Nephron (organoid): ENCODE measurements around the gene GLRX.
"Not testable (repeated sequence)": the region's sequence is repeated elsewhere in the genome, so short reads cannot be mapped to it uniquely, and the experiment has no call there.

ENCODE experiments used
- H3K27ac Mint-ChIP-seq, 3 experiments: 2 replicates each; pipeline ENCODE4 v1.8.0; 2020; ENCODE audit warnings: mixed read lengths in 3 of 3, mild to moderate bottlenecking in 2 of 3, moderate library complexity in 1 of 3
- H3K27me3 Mint-ChIP-seq: 2 replicates; pipeline ENCODE4 v1.8.0; 2021; ENCODE audit warnings: low read depth, mild to moderate bottlenecking, moderate library complexity, mixed read lengths
- H3K36me3 Mint-ChIP-seq: 2 replicates; pipeline ENCODE4 v1.8.0; 2020; ENCODE audit warnings: low read depth, mixed read lengths
- H3K4me1 Mint-ChIP-seq: 2 replicates; pipeline ENCODE4 v1.8.0; 2020; ENCODE audit warnings: mixed read lengths
- H3K4me3 Mint-ChIP-seq, 3 experiments: 2 replicates each; pipeline ENCODE4 v1.8.0; 2020; ENCODE audit warnings: mild to moderate bottlenecking in 3 of 3, mixed read lengths in 3 of 3, moderate library complexity in 2 of 3
- H3K9me3 Mint-ChIP-seq: 2 replicates; pipeline ENCODE4 v1.8.0; 2020; ENCODE audit warnings: mixed read lengths
- TF ChIP-seq, protein P1 (sequence below), 3 experiments: fragments of 200-600 bp; sonication (generic); IDR thresholded peaks; one replicate each; pipeline ENCODE4 v1.5.0; 2021; ENCODE audit warnings: antibody characterized with exemption in 3 of 3; ENCODE audit not compliant: unreplicated experiment in 3 of 3

Gene GLRX

GRCh38 chr5:95816776-95817175, 5.8 kb downstream of the GLRX start:
- no peak overlapping the region for H3K27ac Mint-ChIP-seq
- TF ChIP-seq, protein P1, sequence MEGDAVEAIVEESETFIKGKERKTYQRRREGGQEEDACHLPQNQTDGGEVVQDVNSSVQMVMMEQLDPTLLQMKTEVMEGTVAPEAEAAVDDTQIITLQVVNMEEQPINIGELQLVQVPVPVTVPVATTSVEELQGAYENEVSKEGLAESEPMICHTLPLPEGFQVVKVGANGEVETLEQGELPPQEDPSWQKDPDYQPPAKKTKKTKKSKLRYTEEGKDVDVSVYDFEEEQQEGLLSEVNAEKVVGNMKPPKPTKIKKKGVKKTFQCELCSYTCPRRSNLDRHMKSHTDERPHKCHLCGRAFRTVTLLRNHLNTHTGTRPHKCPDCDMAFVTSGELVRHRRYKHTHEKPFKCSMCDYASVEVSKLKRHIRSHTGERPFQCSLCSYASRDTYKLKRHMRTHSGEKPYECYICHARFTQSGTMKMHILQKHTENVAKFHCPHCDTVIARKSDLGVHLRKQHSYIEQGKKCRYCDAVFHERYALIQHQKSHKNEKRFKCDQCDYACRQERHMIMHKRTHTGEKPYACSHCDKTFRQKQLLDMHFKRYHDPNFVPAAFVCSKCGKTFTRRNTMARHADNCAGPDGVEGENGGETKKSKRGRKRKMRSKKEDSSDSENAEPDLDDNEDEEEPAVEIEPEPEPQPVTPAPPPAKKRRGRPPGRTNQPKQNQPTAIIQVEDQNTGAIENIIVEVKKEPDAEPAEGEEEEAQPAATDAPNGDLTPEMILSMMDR (IDR thresholded peaks at IDR 0.05; ENCODE audit: unreplicated experiment in 3 of 3) = no peak

GRCh38 chr5:95816341-95816740, 6.2 kb downstream of the GLRX start:
- peaks cover 26% of the 10 kb centered on the region for H3K36me3 Mint-ChIP-seq
- no peak overlapping the region for H3K27ac Mint-ChIP-seq
- peaks cover 4% of the 10 kb centered on the region for H3K27me3 Mint-ChIP-seq
- peaks cover 70% of the 10 kb centered on the region for H3K4me1 Mint-ChIP-seq
- TF ChIP-seq, protein P1 (IDR thresholded peaks at IDR 0.05; ENCODE audit: unreplicated experiment in 3 of 3) = no peak
- no peak overlapping the region for H3K4me3 Mint-ChIP-seq
- no peaks in the 10 kb centered on the region for H3K9me3 Mint-ChIP-seq

More at GRCh38 chr5:95816776-95817175, 5.8 kb downstream of the GLRX start:
- Mint-ChIP-seq H3K4me1 (peaks cover 70% of the 10 kb centered on the region), H3K4me3 (no peak overlapping the region), H3K27me3 (peaks cover 4% of the 10 kb centered on the region), H3K36me3 (peaks cover 25% of the 10 kb centered on the region), H3K9me3 (no peaks in the 10 kb centered on the region)

DNA sequence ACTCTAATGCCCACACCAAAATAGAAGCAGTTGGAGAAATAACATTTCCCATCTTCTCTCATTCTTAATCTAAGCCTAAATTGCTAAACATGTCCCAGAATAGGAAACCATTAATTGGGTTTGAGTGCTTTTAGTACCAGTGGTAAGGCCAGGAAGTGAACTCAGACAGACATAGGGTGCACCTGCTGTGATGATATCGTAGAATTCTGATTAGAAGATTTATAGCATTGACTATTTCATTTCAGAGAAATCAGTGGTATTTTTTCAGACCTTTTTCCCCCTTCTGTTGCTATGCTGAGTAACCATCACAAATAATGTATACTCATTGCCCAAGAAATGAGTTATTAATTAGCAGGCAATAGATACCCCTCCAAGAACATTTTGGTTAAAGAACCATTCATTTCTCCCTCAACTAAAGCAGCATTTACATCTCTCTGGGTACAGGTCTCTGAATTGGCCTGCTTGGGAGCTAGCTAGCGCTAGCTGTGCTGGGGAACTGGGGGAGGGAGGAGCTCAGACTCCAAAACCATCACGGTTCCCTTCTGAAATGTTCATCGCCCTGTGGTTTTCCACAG, 7.3 kb downstream of the GLRX start:
- no peaks in the 10 kb centered on the region for H3K9me3 Mint-ChIP-seq
- peaks cover 77% of the 10 kb centered on the region for H3K4me1 Mint-ChIP-seq
- H3K36me3 Mint-ChIP-seq = peaks cover 26% of the 10 kb centered on the region
- no peak overlapping the region for H3K4me3 Mint-ChIP-seq
- H3K27ac Mint-ChIP-seq = no peak overlapping the region
- peaks cover 4% of the 10 kb centered on the region for H3K27me3 Mint-ChIP-seq
- TF ChIP-seq, protein P1 (IDR thresholded peaks at IDR 0.05; ENCODE audit: unreplicated experiment in 3 of 3) = no peak

DNA sequence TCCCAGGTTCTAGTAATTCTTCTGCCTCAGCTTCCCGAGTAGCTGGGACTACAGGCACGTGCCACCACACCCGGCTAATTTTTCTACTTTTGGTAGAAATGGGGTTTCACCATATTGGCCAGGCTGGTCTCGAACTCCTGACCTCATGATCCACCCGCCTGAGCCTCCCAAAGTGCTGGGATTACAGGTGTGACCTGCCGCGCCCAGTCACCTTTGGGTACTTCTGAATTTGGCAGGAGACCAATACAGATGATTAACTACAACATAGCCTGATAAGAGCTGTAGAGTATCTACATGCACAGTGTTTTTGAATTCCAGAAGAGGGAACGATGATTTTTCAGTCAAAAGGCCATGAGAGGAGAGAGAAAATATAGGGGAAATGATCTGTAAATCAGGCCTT, 9.5 kb downstream of the GLRX start:
- not testable (repeated sequence) for H3K9me3 Mint-ChIP-seq, H3K4me3 Mint-ChIP-seq, H3K27me3 Mint-ChIP-seq
- H3K27ac Mint-ChIP-seq = peak overlapping the region; percentile 10 to 62 (median 32)
- peaks cover 85% of the 10 kb centered on the region for H3K4me1 Mint-ChIP-seq
- peaks cover 26% of the 10 kb centered on the region for H3K36me3 Mint-ChIP-seq

- H3K4me3 Mint-ChIP-seq = no peak overlapping the region
- peak overlapping the region; percentile 51 to 78 (median 73) for H3K27ac Mint-ChIP-seq
- TF ChIP-seq, protein P1 (IDR thresholded peaks at IDR 0.05; ENCODE audit: unreplicated experiment in 3 of 3) = no peak
- peaks cover 79% of the 10 kb centered on the region for H3K4me1 Mint-ChIP-seq
- H3K9me3 Mint-ChIP-seq = no peaks in the 10 kb centered on the region
- H3K36me3 Mint-ChIP-seq = peaks cover 26% of the 10 kb centered on the region
- no peaks in the 10 kb centered on the region for H3K27me3 Mint-ChIP-seq
Measured at GRCh38 chr5:95812074-95812471, 10.5 kb downstream of the GLRX start.

GRCh38 chr5:95811461-95812073, 11.0 kb downstream of the GLRX start:
- peak overlapping the region in 1 of 3 experiments; percentile 9 for H3K4me3 Mint-ChIP-seq
- H3K9me3 Mint-ChIP-seq, H3K27me3 Mint-ChIP-seq: not testable (repeated sequence)
- H3K36me3 Mint-ChIP-seq = peaks cover 26% of the 10 kb centered on the region
- H3K27ac Mint-ChIP-seq = peak overlapping the region; percentile 73 to 85 (median 78)
- peaks cover 78% of the 10 kb centered on the region for H3K4me1 Mint-ChIP-seq

GRCh38 chr5:95811126-95811423, 11.5 kb downstream of the GLRX start:
- peaks cover 73% of the 10 kb centered on the region for H3K4me1 Mint-ChIP-seq
- not testable (repeated sequence) for H3K4me3 Mint-ChIP-seq, H3K9me3 Mint-ChIP-seq, H3K27me3 Mint-ChIP-seq
- peak overlapping the region; percentile 73 to 85 (median 78) for H3K27ac Mint-ChIP-seq
- peaks cover 25% of the 10 kb centered on the region for H3K36me3 Mint-ChIP-seq
